ENCODE data around the gene DEPDC1B.

The DEPDC1B gene

GRCh38 chr5:60677850-60678664, 21.9 kb downstream of the DEPDC1B start:
- Histone ChIP-seq H3K9me3 (ENCODE audit: control insufficient read depth, insufficient read depth, low read depth, low read length) (no peaks in the 10 kb centered on the region), H3K36me3 (ENCODE audit: control insufficient read depth in 2 of 2, insufficient read depth in 1 of 2, low read length in 2 of 2) (peaks cover 4% of the 10 kb centered on the region in 2 experiments; a peak in 2 of 3 replicates), H3K4me1 (ENCODE audit: control insufficient read depth, insufficient read depth, low read length) (no peaks in the 10 kb centered on the region), H3K27ac (ENCODE audit: extremely low read depth, low read depth, low read length) (no peak overlapping the region), H3K4me3 (ENCODE audit: low read depth, low read length) (no peak overlapping the region)
- CTCF ChIA-PET = interaction anchor here (0.5 to 2.2 kb wide), 15 partner anchors 9 to 1284 kb away, joined by 3 to 17 read pairs (median 3); partner anchors contain the start of genes DEPDC1B and ELOVL7
- TF ChIP-seq CTCF (tag by site-specific recombination; IDR thresholded peaks at IDR 0.05) (0 out of 2 replicates have a peak, but pooled peaks have one; percentile 26), ZNF548 (tag by site-specific recombination; IDR thresholded peaks at IDR 0.05) (no peak), ZBTB21 (tag by site-specific recombination; IDR thresholded peaks at IDR 0.05) (no peak), ZNF654 (tag by site-specific recombination; IDR thresholded peaks at IDR 0.05; ENCODE audit: low read depth) (peak; percentile 82), ZNF121 (tag by site-specific recombination; IDR thresholded peaks at IDR 0.05) (no peak), ZNF449 (tag by site-specific recombination; IDR thresholded peaks at IDR 0.05) (no peak), ZNF660 (tag by site-specific recombination; IDR thresholded peaks at IDR 0.05) (0 out of 2 replicates have a peak, but pooled peaks have one; percentile 29), PRDM2 (tag by site-specific recombination; IDR thresholded peaks at IDR 0.05; ENCODE audit: borderline replicate concordance) (no peak), GLI2 (tag by site-specific recombination; IDR thresholded peaks at IDR 0.05; ENCODE audit: borderline replicate concordance, low read depth) (no peak), ZNF391 (tag by site-specific recombination; IDR thresholded peaks at IDR 0.05; ENCODE audit: borderline replicate concordance, low read depth) (no peak), ZNF692 (tag by site-specific recombination; IDR thresholded peaks at IDR 0.05) (no peak)
- TF ChIP-seq, protein P1, sequence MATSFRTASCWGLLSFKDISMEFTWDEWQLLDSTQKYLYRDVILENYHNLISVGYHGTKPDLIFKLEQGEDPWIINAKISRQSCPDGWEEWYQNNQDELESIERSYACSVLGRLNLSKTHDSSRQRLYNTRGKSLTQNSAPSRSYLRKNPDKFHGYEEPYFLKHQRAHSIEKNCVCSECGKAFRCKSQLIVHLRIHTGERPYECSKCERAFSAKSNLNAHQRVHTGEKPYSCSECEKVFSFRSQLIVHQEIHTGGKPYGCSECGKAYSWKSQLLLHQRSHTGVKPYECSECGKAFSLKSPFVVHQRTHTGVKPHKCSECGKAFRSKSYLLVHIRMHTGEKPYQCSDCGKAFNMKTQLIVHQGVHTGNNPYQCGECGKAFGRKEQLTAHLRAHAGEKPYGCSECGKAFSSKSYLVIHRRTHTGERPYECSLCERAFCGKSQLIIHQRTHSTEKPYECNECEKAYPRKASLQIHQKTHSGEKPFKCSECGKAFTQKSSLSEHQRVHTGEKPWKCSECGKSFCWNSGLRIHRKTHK (tag by site-specific recombination; IDR thresholded peaks at IDR 0.05) = no peak
- POLR2A ChIA-PET = interaction anchor here (0.9 kb wide), 1 partner anchor 22 kb away, joined by 3 read pairs; the partner anchor contains the start of gene DEPDC1B
